ENCODE measurements around the gene ERICH3.

DNA sequence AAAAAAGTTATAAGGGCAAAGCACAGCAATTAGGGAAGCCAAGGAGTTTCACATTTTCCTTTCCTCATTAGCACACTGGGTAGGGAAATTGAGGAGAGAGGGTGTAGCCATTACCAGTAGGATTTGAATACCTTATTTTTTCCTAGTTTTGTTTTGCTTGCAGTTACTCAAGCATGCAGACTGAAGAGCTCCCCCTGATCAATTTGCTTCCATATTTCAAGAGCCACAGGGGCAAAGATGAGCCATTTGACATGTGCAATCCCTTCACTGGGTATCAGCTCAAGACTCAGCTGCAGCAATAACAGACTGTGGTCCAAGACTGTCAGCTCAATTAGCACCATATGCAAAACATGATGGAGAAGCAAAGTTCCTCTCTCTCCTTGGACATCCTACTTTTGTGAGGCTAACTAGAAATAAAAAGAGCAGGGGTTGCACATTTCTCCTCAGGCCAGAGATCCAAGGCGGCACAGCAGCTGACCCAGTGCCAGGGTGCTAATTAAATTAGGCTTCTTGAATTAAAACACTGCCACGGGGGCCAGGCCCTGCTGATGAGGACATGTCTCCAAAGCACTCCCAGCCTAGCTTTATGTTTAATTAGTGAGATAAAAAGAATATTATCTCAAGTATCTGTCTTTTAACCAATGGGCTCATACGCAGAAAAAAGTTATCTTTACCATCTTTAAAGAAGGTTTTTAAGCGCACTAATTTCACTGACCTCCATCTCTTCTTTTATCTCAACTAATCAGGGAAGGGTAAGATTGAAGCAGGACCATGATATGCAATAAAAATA, 124.4 kb downstream of the ERICH3 start:
- TF ChIP-seq, protein P1, sequence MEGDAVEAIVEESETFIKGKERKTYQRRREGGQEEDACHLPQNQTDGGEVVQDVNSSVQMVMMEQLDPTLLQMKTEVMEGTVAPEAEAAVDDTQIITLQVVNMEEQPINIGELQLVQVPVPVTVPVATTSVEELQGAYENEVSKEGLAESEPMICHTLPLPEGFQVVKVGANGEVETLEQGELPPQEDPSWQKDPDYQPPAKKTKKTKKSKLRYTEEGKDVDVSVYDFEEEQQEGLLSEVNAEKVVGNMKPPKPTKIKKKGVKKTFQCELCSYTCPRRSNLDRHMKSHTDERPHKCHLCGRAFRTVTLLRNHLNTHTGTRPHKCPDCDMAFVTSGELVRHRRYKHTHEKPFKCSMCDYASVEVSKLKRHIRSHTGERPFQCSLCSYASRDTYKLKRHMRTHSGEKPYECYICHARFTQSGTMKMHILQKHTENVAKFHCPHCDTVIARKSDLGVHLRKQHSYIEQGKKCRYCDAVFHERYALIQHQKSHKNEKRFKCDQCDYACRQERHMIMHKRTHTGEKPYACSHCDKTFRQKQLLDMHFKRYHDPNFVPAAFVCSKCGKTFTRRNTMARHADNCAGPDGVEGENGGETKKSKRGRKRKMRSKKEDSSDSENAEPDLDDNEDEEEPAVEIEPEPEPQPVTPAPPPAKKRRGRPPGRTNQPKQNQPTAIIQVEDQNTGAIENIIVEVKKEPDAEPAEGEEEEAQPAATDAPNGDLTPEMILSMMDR (conservative IDR thresholded peaks at IDR 0.05; ENCODE audit: low read length): no peak
- no peak for TF ChIP-seq EZH2phosphoT487 (IDR thresholded peaks at IDR 0.05; ENCODE audit: borderline replicate concordance)

Measured in Loucy (cell line).